ENCODE measurements around the gene TBL1X.
"Not testable (repeated sequence)": the region's sequence is repeated elsewhere in the genome, so short reads cannot be mapped to it uniquely, and the experiment has no call there.

TBL1X gene

GRCh38 chrX:9464435-9465371 lies at the start of gene TBL1X:
Gene TBL1X (plus strand): TSS chrX:9465058. CDS start chrX:9653587, 188,529 bp downstream.
- no peak for FAIRE-seq

- no peak for FAIRE-seq
These were observed 48.1 kb upstream of the TBL1X start for GRCh38 chrX:9416562-9417348.

- FAIRE-seq: no peak
These were observed 46.6 kb upstream of the TBL1X start for GRCh38 chrX:9418262-9418661.

DNA sequence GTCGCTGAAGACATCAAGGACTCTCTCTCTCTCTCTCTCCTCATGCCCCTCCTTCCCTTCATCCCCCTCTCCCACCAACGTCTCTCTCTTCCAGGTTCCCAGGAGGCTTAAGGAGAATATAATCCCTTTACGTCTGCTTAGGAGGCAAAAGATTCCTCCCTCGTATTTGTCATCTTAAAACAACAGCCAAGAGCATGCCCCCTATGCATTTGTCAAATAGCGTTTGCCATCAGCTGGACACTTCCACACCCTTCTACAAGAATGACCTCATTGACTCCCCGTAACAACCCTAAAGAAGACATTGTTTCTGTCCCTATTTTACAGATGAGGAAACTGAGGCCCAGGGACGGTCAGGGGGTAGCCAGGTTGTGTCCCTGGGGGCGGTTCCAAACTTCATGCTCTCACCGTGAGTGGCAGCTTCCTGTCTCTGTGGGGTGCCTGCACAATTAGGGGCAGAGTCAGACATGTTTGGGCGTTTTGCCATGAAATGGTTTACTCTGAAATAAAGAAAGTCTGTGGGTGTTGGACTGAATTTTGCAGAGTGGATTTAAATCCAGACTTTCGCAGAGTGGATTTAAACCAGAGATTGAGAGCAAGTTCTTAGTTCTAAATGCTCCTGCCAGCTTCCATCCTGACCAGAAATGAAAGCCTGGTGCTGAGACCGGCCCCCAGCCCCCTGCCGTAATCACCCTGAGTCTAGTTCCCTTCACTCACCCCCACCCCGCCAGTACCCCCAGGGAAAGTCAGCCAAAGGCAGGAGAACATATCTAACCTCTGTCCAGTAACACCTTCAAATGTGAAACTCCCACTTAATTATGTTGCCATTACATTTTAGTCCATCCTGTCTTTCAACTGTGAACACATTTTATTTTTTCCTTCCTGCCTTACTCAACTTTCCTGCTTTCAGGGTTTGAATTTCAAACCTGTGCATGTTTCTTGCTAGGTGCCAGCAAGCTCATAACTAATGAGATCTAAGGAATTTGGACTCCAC lies 44.3 kb upstream of the TBL1X start:
- FAIRE-seq: no peak

GRCh38 chrX:9429767-9430166 lies 35.1 kb upstream of the TBL1X start:
- no peak for FAIRE-seq

- FAIRE-seq: no peak
These were observed 34.4 kb upstream of the TBL1X start for GRCh38 chrX:9430346-9430921.

- FAIRE-seq: no peak
These were observed 33.6 kb upstream of the TBL1X start for GRCh38 chrX:9431281-9431680.

- FAIRE-seq: no peak
These were observed 31.3 kb upstream of the TBL1X start for GRCh38 chrX:9433596-9433995.

DNA sequence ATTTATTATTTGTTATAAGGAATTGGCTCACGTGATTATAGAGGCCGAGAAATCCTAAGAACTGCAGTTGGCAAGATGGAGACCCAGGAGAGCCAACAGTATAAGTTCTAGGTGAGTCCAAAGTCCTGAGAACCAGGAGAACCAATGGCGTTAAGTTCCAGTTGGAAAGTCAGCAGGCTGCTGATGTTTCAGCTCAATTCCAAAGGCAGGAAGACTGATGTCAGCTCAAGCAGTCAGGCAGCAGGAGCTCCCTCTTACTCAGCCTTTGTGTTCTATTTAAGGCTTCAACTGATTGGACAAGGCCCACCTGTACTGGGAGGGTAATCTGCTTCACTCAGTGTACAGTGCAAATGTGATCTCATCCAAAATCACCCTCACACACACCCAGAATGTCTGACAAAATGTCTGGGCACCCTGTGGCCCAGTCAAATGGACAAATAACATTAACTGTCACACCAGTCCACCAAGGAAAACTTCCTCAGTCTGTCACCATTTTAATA lies 30.8 kb upstream of the TBL1X start:
- no peak for FAIRE-seq

DNA sequence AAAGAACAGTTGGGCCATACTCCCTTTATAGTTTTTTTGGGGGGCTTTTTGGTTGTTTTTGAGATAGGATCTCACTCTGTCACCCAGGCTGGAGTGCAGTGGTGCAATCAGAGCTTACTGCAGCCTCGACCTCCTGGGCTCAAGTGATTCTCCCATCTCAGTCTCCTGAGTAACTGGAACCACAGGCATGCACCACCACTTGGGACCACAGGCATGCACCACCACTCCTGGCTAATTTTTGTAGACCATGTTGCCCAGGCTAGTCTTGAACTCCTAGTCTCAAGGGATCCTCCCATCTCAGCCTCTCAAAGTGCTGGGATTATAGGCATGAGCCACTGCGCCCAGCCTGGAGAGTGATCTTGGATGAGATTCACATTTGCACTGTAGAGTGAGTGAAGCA lies 29.8 kb upstream of the TBL1X start:
- FAIRE-seq: not testable (repeated sequence)

GRCh38 chrX:9436812-9437211 lies 28.0 kb upstream of the TBL1X start:
- FAIRE-seq: no peak

- FAIRE-seq: no peak
These were observed 25.8 kb upstream of the TBL1X start for GRCh38 chrX:9438933-9439494.

DNA sequence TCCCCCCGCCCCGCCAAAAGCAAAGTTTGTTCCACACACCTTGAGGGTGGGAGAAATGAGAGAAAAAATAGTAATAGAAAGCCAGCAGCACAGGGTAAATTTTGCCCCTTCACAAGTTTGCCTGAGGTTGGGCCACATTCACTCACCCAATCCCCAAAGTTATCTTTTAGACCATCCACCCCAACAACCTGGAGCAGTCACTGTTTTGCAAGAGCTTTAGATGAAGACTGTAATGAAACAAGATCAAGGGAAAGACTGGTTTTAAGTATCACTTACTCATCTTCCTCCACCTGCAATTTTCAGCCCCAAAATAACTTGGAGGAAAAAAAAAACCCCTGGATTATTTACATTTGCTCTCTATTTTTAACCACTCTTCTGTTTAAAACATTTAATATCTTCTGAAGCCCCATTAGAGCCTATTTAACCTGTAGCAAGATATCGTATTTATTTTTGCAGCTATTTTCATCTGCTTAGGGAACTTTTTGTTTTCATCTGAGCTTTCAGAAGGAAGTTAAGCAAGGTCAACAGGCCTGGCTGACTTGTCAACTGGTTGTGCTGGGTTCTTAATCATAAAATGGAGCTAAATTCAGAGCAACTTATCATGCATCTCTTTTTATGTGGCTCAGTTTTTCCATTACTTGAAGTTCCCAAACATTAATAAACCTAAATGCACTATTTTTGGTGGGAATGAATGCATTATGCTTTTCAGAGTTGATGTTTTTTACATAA lies 24.6 kb upstream of the TBL1X start:
- FAIRE-seq: no peak

DNA sequence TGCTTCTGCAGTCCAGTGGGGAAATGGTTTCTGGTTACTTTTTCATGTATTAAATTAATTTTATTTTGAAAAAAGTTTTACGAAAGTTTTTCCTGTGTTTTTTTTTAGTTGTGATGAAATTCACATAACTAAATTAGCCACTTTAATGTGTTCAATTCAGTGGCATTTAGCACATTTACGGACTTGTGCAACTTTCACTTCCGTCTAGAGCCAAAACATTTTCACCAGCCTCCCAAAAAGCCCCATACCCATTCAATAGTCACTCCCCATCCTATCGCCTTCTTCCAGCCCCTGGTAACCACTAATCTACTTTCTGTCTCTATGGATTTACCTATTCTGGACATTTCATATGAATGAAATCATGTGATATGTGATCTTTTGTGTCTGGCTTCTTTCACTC lies 22.8 kb upstream of the TBL1X start:
- FAIRE-seq: no peak

GRCh38 chrX:9443327-9443726 lies 21.5 kb upstream of the TBL1X start:
- FAIRE-seq: no peak

DNA sequence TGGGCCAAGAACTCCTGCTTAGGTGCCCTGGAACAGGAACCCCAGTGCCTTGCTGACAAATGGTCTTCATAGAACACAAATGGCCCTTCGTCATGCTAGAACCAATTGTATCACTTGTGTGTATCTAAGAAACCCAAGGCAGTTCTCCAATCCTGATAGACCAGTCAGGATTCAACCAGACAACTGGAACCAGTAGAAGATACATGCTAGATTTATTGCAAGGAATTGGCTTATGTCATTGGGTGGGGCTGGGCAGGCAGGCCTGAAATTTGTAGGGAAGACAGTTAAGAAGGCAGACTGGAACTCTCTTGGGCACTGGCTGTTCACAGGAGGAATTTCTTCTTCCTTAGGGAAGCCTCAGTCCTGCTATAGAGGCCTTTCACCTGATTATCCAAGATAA lies 17.0 kb upstream of the TBL1X start:
- FAIRE-seq: no peak

DNA sequence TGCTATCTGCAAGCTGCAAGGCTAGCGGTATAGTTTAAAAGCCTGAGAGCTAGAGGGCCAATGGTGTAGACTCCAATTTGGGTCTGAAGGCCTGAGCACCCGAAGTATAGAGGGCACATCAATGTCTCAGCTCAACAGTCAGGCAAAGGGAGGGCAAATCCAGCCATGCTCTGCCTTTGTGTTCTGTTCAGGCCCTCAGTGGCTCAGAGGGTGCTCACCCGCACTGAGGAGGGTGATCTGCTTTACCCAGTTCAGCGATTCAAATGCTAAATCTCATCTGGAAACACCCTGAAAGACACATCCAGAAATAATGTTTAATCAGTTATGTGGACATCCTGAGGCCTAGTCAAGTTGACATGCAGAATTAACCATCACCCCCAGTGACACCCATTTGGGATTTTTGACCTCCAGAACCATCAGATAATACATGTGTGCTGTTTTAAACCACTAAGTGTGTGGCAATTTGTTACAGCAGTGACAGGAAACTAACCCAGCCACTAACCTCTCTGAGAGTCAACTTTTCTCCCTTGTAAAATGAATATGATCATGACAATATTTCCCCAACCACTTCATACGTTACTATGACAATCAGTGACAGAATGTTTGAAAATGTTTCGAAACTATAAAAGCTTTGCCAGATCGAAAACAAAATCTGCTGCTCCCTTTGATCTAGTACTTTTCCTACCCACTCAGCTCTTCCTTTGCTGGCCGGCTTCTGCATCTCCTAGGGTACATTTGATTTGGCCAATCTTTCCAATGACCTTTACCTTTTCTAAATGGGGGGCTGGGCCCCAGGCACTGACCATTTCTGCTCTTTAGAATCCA lies 8.4 kb upstream of the TBL1X start:
- FAIRE-seq: no peak

GRCh38 chrX:9458034-9458433 lies 6.8 kb upstream of the TBL1X start:
- FAIRE-seq: not testable (repeated sequence)

DNA sequence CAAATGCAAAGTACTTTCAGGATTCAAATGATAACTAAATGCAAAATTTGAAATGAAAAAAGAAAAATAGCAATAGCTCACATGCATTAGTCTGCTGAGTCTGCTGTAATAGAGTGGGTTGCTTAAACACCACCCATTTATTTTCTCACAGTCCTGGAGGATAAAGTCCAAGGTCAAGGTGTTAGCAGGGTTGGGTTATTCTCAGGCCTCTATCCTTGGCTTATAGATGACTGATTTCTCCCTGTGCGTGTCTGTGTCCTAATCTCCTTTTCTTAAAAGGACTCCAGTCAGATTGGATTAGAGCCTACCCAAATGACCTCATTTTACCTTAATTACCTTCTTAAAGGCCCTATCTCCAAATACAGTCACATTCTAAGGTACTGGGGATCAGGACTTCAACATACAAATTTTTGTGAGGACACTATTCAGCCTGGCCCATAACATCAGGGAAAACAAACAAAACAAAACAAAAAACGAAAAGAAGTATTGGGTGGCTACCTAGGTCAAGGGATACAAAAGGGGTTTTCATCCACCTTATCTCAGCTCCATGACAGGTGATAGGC lies 6.3 kb upstream of the TBL1X start:
- FAIRE-seq: no peak

All from A204.1 (cell line).